Skeletal muscle tissue (tissue), 4 donors: ENCODE measurements around the gene WNT1. TPM values are rescaled to one million over a fixed set of nuclear protein-coding genes. Genes with fewer than 3 reads are reported as not detected.

Source experiments
- H3K27ac ChIP-seq: one replicate; pipeline ENCODE4 v1.7.0; 2013; ENCODE audit warnings: mild to moderate bottlenecking, low read depth, low read length, inconsistent platforms
- H3K27me3 ChIP-seq, 3 donors: one replicate each; pipeline ENCODE4 v1.7.0; 2013; ENCODE audit warnings: low read length in 3 of 3; ENCODE audit not compliant: control insufficient read depth in 3 of 3, insufficient read depth in 3 of 3
- H3K36me3 ChIP-seq, 3 donors: one replicate each; pipeline ENCODE4 v1.7.0; 2013; ENCODE audit warnings: low read length in 3 of 3; ENCODE audit not compliant: control insufficient read depth in 3 of 3, insufficient read depth in 3 of 3
- H3K4me1 ChIP-seq, 3 donors: one replicate each; pipeline ENCODE4 v1.7.0; 2013; ENCODE audit warnings: low read length in 3 of 3, mild to moderate bottlenecking in 3 of 3; ENCODE audit not compliant: control insufficient read depth in 3 of 3, insufficient read depth in 3 of 3
- H3K4me3 ChIP-seq, 3 donors: one replicate each; pipeline ENCODE4 v1.7.0; 2013; ENCODE audit warnings: low read length in 3 of 3
- H3K9ac ChIP-seq, 3 donors: one replicate each; pipeline ENCODE4 v1.7.0; 2013; ENCODE audit warnings: low read length in 3 of 3, mild to moderate bottlenecking in 3 of 3, moderate library complexity in 2 of 3, low read depth in 1 of 3
- H3K9me3 ChIP-seq, 3 donors: one replicate each; pipeline ENCODE4 v1.7.0; 2013; ENCODE audit warnings: low read length in 3 of 3; ENCODE audit not compliant: control insufficient read depth in 3 of 3
- total RNA-seq: library from RNA; depleted of rRNA; stranded (reverse); fragments of >200 nt; gene quantifications from one replicate; pipeline ENCODE4 v1.2.3, GENCODE V29; 2014
- donor health status: Osteomylitis.

WNT1 gene
- total RNA-seq, 1 donor from 2014 or later, result not detected

DNA sequence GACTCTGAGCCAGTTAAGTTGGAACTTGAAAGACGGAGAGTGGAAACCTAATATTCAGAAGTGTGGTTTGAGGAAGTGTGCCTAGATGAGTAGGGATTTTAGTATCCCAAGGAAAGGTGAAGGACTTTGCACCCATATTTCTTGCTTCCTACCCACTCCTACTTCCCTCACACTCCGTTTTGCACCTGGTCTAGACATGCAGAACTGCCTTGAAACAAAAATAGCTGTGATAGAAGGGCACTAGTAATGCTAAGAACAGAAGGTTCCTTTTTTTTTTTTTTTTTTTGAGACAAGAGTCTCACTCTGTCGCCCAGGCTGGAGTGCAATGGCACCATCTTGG, 20.1 kb upstream of the WNT1 start:
- Histone ChIP-seq H3K27ac (no peak overlapping the region), H3K9me3 (no peaks in the 10 kb centered on the region), H3K36me3 (no peaks in the 10 kb centered on the region), H3K9ac (peak overlapping the region in 1 of 3 donors; percentile 28), H3K4me3 (peak overlapping the region; percentile 74 to 94 (median 88)), H3K27me3 (peaks cover 0 to 7% (median 6%) of the 10 kb centered on the region in 3 donors), H3K4me1 (peaks cover 15 to 27% (median 15%) of the 10 kb centered on the region in 3 donors)

GRCh38 chr12:48960834-48961233, 17.3 kb upstream of the WNT1 start:
- Histone ChIP-seq H3K27me3 (peaks cover 0 to 7% (median 6%) of the 10 kb centered on the region in 3 donors), H3K27ac (no peak overlapping the region), H3K9me3 (no peaks in the 10 kb centered on the region), H3K4me3 (no peak overlapping the region), H3K9ac (no peak overlapping the region), H3K4me1 (peaks cover 11 to 22% (median 15%) of the 10 kb centered on the region in 3 donors), H3K36me3 (no peaks in the 10 kb centered on the region)

DNA sequence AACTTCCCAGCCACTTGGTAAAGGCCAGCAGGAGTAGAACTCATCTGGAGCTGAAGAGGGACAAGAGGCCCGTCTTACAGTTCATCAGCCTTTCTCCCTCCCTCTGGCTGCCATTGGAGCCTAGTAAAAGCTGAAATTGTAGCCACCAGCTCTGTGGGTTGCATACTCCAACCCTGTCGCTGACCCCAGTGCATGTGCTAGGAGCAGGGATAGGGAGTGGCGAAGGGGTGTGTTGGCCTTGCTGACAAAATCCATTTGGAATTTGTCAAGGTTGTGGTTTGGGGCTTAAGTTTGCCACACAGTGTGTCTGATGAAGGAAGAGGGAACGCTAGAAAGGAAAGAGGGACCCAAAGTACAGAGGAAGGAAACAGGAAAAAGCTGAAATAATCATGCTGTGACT, 16.8 kb upstream of the WNT1 start:
- H3K4me1 ChIP-seq, result peaks cover 8 to 17% (median 11%) of the 10 kb centered on the region in 3 donors
- no peaks in the 10 kb centered on the region for H3K36me3 ChIP-seq
- no peaks in the 10 kb centered on the region for H3K9me3 ChIP-seq
- H3K4me3 ChIP-seq, result no peak overlapping the region
- H3K27me3 ChIP-seq, result peaks cover 0 to 7% (median 6%) of the 10 kb centered on the region in 3 donors
- no peak overlapping the region for H3K27ac ChIP-seq
- H3K9ac ChIP-seq, result no peak overlapping the region

DNA sequence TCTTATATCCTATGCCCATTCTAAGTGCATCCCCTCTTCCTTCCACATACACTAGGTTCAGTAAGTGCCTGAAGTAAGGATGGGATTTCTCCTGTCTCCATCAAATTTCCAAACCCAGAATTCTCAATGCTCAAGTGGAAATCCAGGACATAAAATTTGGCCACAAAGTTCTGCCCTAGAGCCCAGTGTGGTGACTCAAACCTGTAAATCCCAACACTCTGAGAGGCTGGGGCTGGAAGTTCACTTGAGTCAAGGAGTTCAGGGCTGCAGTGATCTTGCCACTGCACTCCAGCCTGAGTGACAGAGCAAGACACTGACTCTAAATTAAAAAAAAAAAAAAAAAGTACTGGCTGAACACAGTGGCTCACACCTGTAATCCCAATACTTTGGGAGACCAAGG, 16.3 kb upstream of the WNT1 start:
- Histone ChIP-seq H3K4me3 (no peak overlapping the region), H3K9ac (no peak overlapping the region), H3K27me3 (peaks cover 0 to 10% (median 6%) of the 10 kb centered on the region in 3 donors), H3K9me3 (no peaks in the 10 kb centered on the region), H3K36me3 (no peaks in the 10 kb centered on the region), H3K27ac (no peak overlapping the region), H3K4me1 (peaks cover 6 to 13% (median 6%) of the 10 kb centered on the region in 3 donors)

DNA sequence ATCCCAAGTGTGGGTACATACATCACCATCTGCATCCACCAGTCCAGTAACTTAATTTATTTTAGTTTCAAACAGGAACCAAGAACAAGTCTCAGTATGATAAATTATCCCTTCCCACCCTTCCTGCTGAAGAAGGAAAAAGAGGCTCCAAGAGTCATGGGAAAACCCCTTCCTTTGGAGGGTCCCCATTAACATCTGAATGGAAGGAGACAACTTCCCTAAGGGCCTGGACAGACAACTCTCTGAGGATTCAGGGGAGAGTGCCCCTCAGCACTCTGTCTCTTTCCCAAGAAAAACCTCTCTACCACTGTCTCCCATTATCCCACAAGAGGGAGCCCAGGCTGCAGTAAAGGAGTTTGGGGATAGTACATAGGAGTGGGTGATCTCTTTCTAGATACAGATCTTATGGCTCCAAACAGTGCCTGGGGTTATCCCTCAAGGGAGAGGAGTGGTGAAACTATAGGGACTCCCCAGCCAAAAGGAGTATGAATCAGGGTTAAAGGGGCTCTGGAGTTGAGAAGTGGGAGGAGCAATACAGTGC, 12.8 kb upstream of the WNT1 start:
- H3K4me3 ChIP-seq, result no peak overlapping the region
- H3K27ac ChIP-seq, result no peak overlapping the region
- no peak overlapping the region for H3K9ac ChIP-seq
- H3K9me3 ChIP-seq, result no peaks in the 10 kb centered on the region
- no peaks in the 10 kb centered on the region for H3K36me3 ChIP-seq
- H3K27me3 ChIP-seq, result peaks cover 15 to 29% (median 19%) of the 10 kb centered on the region in 3 donors
- H3K4me1 ChIP-seq, result peaks cover 0 to 4% (median 4%) of the 10 kb centered on the region in 3 donors

- H3K9ac ChIP-seq, result no peak overlapping the region
- peaks cover 0 to 10% (median 8%) of the 10 kb centered on the region in 3 donors for H3K4me1 ChIP-seq
- H3K36me3 ChIP-seq, result no peaks in the 10 kb centered on the region
- H3K27me3 ChIP-seq, result peaks cover 22 to 33% (median 25%) of the 10 kb centered on the region in 3 donors
- no peak overlapping the region for H3K27ac ChIP-seq
- H3K4me3 ChIP-seq, result no peak overlapping the region
- no peaks in the 10 kb centered on the region for H3K9me3 ChIP-seq
Measured at GRCh38 chr12:48966177-48966895, 11.8 kb upstream of the WNT1 start.

DNA sequence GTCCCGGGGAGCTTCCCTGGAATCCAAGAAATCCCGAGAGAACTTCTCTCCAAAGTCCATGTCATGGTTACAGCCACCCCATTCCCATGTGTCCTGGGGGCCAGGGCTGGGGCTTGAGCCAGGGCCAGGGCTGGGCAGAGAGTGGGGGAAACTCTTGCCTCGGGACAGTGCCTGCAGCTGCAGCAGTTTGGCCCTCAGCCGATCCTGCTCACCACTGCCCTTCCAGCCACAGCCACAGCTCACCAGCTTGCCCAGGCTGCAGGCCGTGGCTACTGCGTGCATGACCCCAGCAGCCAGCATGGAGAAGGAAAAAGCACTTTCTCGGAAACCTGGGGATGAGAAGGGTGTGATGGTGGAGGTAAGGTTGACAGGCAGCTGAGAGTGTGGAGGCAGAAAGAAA, 10.1 kb upstream of the WNT1 start:
- Histone ChIP-seq H3K4me1 (peaks cover 11 to 18% (median 12%) of the 10 kb centered on the region in 3 donors), H3K36me3 (no peaks in the 10 kb centered on the region), H3K9me3 (no peaks in the 10 kb centered on the region), H3K27ac (no peak overlapping the region), H3K9ac (no peak overlapping the region), H3K27me3 (peaks cover 37 to 48% (median 41%) of the 10 kb centered on the region in 3 donors), H3K4me3 (no peak overlapping the region)

- no peak overlapping the region for H3K4me3 ChIP-seq
- no peak overlapping the region for H3K27ac ChIP-seq
- no peak overlapping the region for H3K9ac ChIP-seq
- H3K36me3 ChIP-seq, result no peaks in the 10 kb centered on the region
- no peaks in the 10 kb centered on the region for H3K9me3 ChIP-seq
- H3K27me3 ChIP-seq, result peaks cover 42 to 53% (median 45%) of the 10 kb centered on the region in 3 donors
- peaks cover 11 to 19% (median 12%) of the 10 kb centered on the region in 3 donors for H3K4me1 ChIP-seq
Measured at GRCh38 chr12:48968467-48968866, 9.7 kb upstream of the WNT1 start.

GRCh38 chr12:48969160-48969771, 8.9 kb upstream of the WNT1 start:
- Histone ChIP-seq H3K4me3 (no peak overlapping the region), H3K4me1 (peaks cover 11 to 20% (median 12%) of the 10 kb centered on the region in 3 donors)

More at GRCh38 chr12:48969160-48969771, 8.9 kb upstream of the WNT1 start:
- H3K9me3 ChIP-seq, result no peaks in the 10 kb centered on the region
- no peak overlapping the region for H3K9ac ChIP-seq
- H3K36me3 ChIP-seq, result no peaks in the 10 kb centered on the region
- no peak overlapping the region for H3K27ac ChIP-seq
- peaks cover 50 to 61% (median 53%) of the 10 kb centered on the region in 3 donors for H3K27me3 ChIP-seq
